IMR-90 (cell line): ENCODE results near the gene FAM78B. TPM values are rescaled to one million over a fixed set of nuclear protein-coding genes. Genes with fewer than 3 reads are reported as not detected.

Experiments
- ATAC-seq: fragments of 200-7000 bp; cut with Tn5 transposase; 2 replicates; pipeline ENCODE4 v1.9.1; 2020; ENCODE audit warnings: low read depth, mild to moderate bottlenecking, moderate library complexity
- BruUV-seq: library from RNA; stranded (reverse); fragments of 400-500 nt; replicated peaks from 2 replicates; lab custom pipeline; 2021; lab: Mats Ljungman, UMichigan
- CTCF ChIA-PET: fragments of 300-600 bp; formaldehyde crosslinking; extraction: SDS; loops from one replicate; lab custom pipeline; 2021; ENCODE audit warnings: antibody characterized with exemption; lab: Yijun Ruan, JAX
- POLR2A ChIA-PET: fragments of 300-600 bp; sonication (Branson Sonifier 250); formaldehyde crosslinking; loops from one replicate; lab custom pipeline; 2022; ENCODE audit warnings: antibody characterized with exemption; ENCODE audit not compliant: unreplicated experiment; lab: Charles Lee
- DNase-seq: peaks from one replicate; pipeline ENCODE4 v3.0.0; 2013
- H2AFZ ChIP-seq: replicated peaks from 2 replicates; pipeline ENCODE3; 2013; ENCODE audit warnings: low read length, mild to moderate bottlenecking; ENCODE audit not compliant: poor library complexity
- H2AK5ac ChIP-seq: 2 replicates; pipeline ENCODE4 v1.6.1; 2013; ENCODE audit warnings: low read depth, low read length, inconsistent platforms
- H2AK9ac ChIP-seq: replicated peaks from 2 replicates; pipeline ENCODE3; 2013; ENCODE audit warnings: mild to moderate bottlenecking, low read depth, low read length, moderate library complexity; ENCODE audit not compliant: poor library complexity
- H2BK120ac ChIP-seq: 2 replicates; pipeline ENCODE4 v1.6.1; 2013; ENCODE audit warnings: low read depth, low read length, inconsistent platforms
- H2BK15ac ChIP-seq: 3 replicates; pipeline ENCODE4 v1.6.1; 2013; ENCODE audit warnings: low read depth, low read length, inconsistent platforms
- H2BK20ac ChIP-seq: 2 replicates; pipeline ENCODE4 v1.6.1; 2013; ENCODE audit warnings: low read depth, mild to moderate bottlenecking, inconsistent platforms, low read length, moderate library complexity
- H2BK5ac ChIP-seq: 2 replicates; pipeline ENCODE4 v1.6.1; 2013; ENCODE audit warnings: mild to moderate bottlenecking, low read depth, low read length, inconsistent platforms; ENCODE audit not compliant: poor library complexity, severe bottlenecking
- H3K14ac ChIP-seq: replicated peaks from 2 replicates; pipeline ENCODE4 v1.6.1; 2013; ENCODE audit warnings: low read depth, low read length, inconsistent platforms
- H3K18ac ChIP-seq: 2 replicates; pipeline ENCODE4 v1.6.1; 2013; ENCODE audit warnings: low read depth, low read length, control low read depth
- H3K23ac ChIP-seq: 2 replicates; pipeline ENCODE4 v1.6.1; 2013; ENCODE audit warnings: low read depth, low read length, inconsistent platforms
- H3K27ac ChIP-seq: 2 replicates; pipeline ENCODE4 v1.5.1; 2013; ENCODE audit warnings: mild to moderate bottlenecking, control low read depth, low read length; ENCODE audit not compliant: insufficient read depth
- H3K27me3 ChIP-seq: 2 replicates; pipeline ENCODE4 v1.6.1; 2013; ENCODE audit warnings: low read length; ENCODE audit not compliant: control insufficient read depth, insufficient read depth
- H3K36me3 ChIP-seq: 2 replicates; pipeline ENCODE4 v1.6.1; 2013; ENCODE audit warnings: low read length, mixed read lengths; ENCODE audit not compliant: control insufficient read depth, insufficient read depth
- H3K4ac ChIP-seq: 2 replicates; pipeline ENCODE4 v1.6.1; 2013; ENCODE audit warnings: low read depth, low read length, inconsistent platforms
- H3K4me1 ChIP-seq: 2 replicates; pipeline ENCODE4 v1.6.1; 2013; ENCODE audit warnings: low read length, mixed read lengths; ENCODE audit not compliant: control insufficient read depth, insufficient read depth
- H3K4me2 ChIP-seq: 2 replicates; pipeline ENCODE4 v1.6.1; 2013; ENCODE audit warnings: low read depth, mild to moderate bottlenecking, control low read depth, low read length, moderate library complexity
- H3K4me3 ChIP-seq: 2 replicates; pipeline ENCODE4 v1.5.1; 2013; ENCODE audit warnings: low read depth, mild to moderate bottlenecking, control low read depth, low read length, moderate library complexity; ENCODE audit not compliant: insufficient read depth
- H3K56ac ChIP-seq: 2 replicates; pipeline ENCODE4 v1.6.1; 2013; ENCODE audit warnings: low read length, inconsistent platforms; ENCODE audit not compliant: insufficient read depth; ENCODE audit errors: extremely low read depth
- H3K79me1 ChIP-seq, 2 experiments: 2 replicates each; pipeline ENCODE4 v1.6.1; 2013; ENCODE audit warnings: low read length in 2 of 2, inconsistent platforms in 1 of 2, low read depth in 1 of 2
- H3K9ac ChIP-seq: 2 replicates; pipeline ENCODE4 v1.6.1; 2013; ENCODE audit warnings: low read depth, low read length, control low read depth
- H3K9me1 ChIP-seq: 2 replicates; pipeline ENCODE4 v1.6.1; 2013; ENCODE audit warnings: low read length, inconsistent platforms; ENCODE audit not compliant: insufficient read depth
- H3K9me3 ChIP-seq: 2 replicates; pipeline ENCODE4 v1.6.1; 2013; ENCODE audit warnings: low read length; ENCODE audit not compliant: control insufficient read depth, insufficient read depth
- H4K20me1 ChIP-seq: 2 replicates; pipeline ENCODE4 v1.6.1; 2013; ENCODE audit warnings: low read length, inconsistent platforms; ENCODE audit not compliant: insufficient read depth
- H4K5ac ChIP-seq: 2 replicates; pipeline ENCODE4 v1.6.1; 2013; ENCODE audit warnings: mild to moderate bottlenecking, low read depth, low read length, control low read depth
- H4K8ac ChIP-seq, 2 experiments: 2 replicates each; pipeline ENCODE4 v1.6.1; 2013; ENCODE audit warnings: low read depth in 2 of 2, low read length in 2 of 2, control low read depth in 1 of 2, inconsistent platforms in 1 of 2
- H4K91ac ChIP-seq: 2 replicates; pipeline ENCODE4 v1.6.1; 2013; ENCODE audit warnings: low read depth, low read length, inconsistent platforms; ENCODE audit not compliant: insufficient read depth
- BHLHE40 ChIP-seq: fragments of 150-350 bp; IDR thresholded peaks from 2 replicates; pipeline ENCODE4 v1.6.1; 2016; ENCODE audit warnings: mild to moderate bottlenecking, low read depth, low read length
- CEBPB ChIP-seq: IDR thresholded peaks from 2 replicates; pipeline ENCODE4 v1.6.1; 2012; ENCODE audit warnings: low read depth, low read length, improper control_type of control experiment
- CHD1 ChIP-seq: IDR thresholded peaks from 2 replicates; pipeline ENCODE4 v1.6.1; 2012; ENCODE audit warnings: low read depth, low read length, improper control_type of control experiment
- FOS ChIP-seq: fragments of 150-350 bp; IDR thresholded peaks from 2 replicates; pipeline ENCODE4 v1.6.1; 2016; ENCODE audit warnings: low read depth, low read length
- MAFK ChIP-seq: IDR thresholded peaks from 2 replicates; pipeline ENCODE4 v1.6.1; 2012; ENCODE audit warnings: low read depth, low read length, improper control_type of control experiment
- MAZ ChIP-seq: IDR thresholded peaks from 2 replicates; pipeline ENCODE4 v1.6.1; 2012; ENCODE audit warnings: low read depth, mild to moderate bottlenecking, low read length, improper control_type of control experiment, moderate library complexity, borderline replicate concordance
- MXI1 ChIP-seq: IDR thresholded peaks from 2 replicates; pipeline ENCODE4 v1.6.1; 2012; ENCODE audit warnings: low read depth, mild to moderate bottlenecking, low read length, moderate library complexity, borderline replicate concordance
- NFE2L2 ChIP-seq: fragments of 150-350 bp; IDR thresholded peaks from 2 replicates; pipeline ENCODE4 v1.6.1; 2016; ENCODE audit warnings: low read depth, mild to moderate bottlenecking, low read length
- POLR2A ChIP-seq: IDR thresholded peaks from 2 replicates; pipeline ENCODE4 v1.6.1; 2012; ENCODE audit warnings: mild to moderate bottlenecking, low read depth, low read length
- RAD21 ChIP-seq: IDR thresholded peaks from 2 replicates; pipeline ENCODE4 v1.6.1; 2012; ENCODE audit warnings: low read length, improper control_type of control experiment
- RCOR1 ChIP-seq: IDR thresholded peaks from 2 replicates; pipeline ENCODE4 v1.6.1; 2012; ENCODE audit warnings: mild to moderate bottlenecking, low read length, improper control_type of control experiment; ENCODE audit not compliant: insufficient replicate concordance
- RFX5 ChIP-seq: IDR thresholded peaks from 2 replicates; pipeline ENCODE4 v1.8.0; 2012; ENCODE audit warnings: low read depth, mild to moderate bottlenecking, low read length, moderate library complexity
- SMC3 ChIP-seq: fragments of 150-350 bp; IDR thresholded peaks from 2 replicates; pipeline ENCODE4 v1.6.1; 2016; ENCODE audit warnings: low read depth, mild to moderate bottlenecking, antibody characterized with exemption, low read length, moderate library complexity
- WGBS, 2 experiments: methylation state at CpG; one replicate each; pipeline versions ENCODE4 v1.1.5 to v1.1.7; 2013; ENCODE audit warnings: missing lambda C conversion rate in 2 of 2; ENCODE audit not compliant: insufficient read length in 1 of 2; ENCODE audit errors: extremely low coverage in 2 of 2; 5-methylcytosine and 5-hydroxymethylcytosine counted together
- dilution Hi-C: fragments of 300-500 bp; cut with HindIII; formaldehyde crosslinking; loops from one replicate; pipeline ENCODE4 v1.14.3; 2018; ENCODE audit warnings: low sequenced_read_pairs; ENCODE audit not compliant: unreplicated experiment
- in situ Hi-C: fragments of 300-500 bp; cut with MboI; formaldehyde crosslinking; loops from 3 replicates; pipeline ENCODE4 v1.14.3; 2019; ENCODE audit warnings: low sequenced_read_pairs, inconsistent platforms, mixed read lengths
- intact Hi-C: fragments of 100-400 bp; cut with micrococcal nuclease; formaldehyde crosslinking; loops from 2 replicates; pipeline ENCODE4 v1.10.0; 2022
- polyA plus RNA-seq, 3 experiments: library from polyadenylated mRNA; depleted of rRNA; stranded (reverse); fragments of >200 nt; gene quantifications; 2 replicates each; pipeline ENCODE4 v1.2.3, GENCODE V29; 2012; ENCODE audit warnings: low replicate concordance in 1 of 3
- total RNA-seq: library from RNA; depleted of rRNA; stranded (reverse); fragments of >200 nt; gene quantifications from 2 replicates; pipeline ENCODE4 v1.2.3, GENCODE V29; 2012
- TF ChIP-seq, protein P1 (sequence below): conservative IDR thresholded peaks from 2 replicates; pipeline ENCODE4 v1.5.1; 2012; ENCODE audit warnings: mild to moderate bottlenecking, low read depth, low read length, improper control_type of control experiment
- TF ChIP-seq, protein P2 (sequence below): fragments of 150-350 bp; IDR thresholded peaks from 2 replicates; pipeline ENCODE4 v1.6.1; 2017; ENCODE audit warnings: mild to moderate bottlenecking, antibody characterized with exemption, low read length, low read depth
- TF ChIP-seq, protein P3 (sequence below): fragments of 150-350 bp; IDR thresholded peaks from 2 replicates; pipeline ENCODE4 v1.6.1; 2016; ENCODE audit warnings: low read depth, mild to moderate bottlenecking, low read length, moderate library complexity, borderline replicate concordance

The FAM78B gene
- total and polyA plus RNA-seq, 2 of the 4 experiments (the other 2 are of a cell fraction): under 0.01 to 0.12 TPM

DNA sequence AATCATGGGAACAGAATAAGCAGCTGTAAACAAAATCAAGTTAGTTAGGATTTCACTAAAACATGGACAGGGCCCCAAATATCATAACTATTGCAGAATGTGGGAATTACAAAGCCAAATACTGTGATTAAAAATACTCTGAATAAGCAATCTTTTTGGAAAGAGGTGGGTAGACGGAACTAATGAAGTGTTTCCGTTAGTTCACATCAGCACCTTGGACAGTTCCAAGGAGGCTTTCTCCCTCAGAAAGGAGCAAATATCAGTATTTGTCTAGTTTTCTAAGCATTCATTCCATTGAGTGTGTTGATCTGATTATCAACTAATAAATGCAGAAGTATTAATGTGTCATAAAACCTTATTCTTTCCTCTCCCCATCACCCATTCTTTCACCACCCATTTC lies 97.4 kb downstream of the FAM78B start:
- dilution Hi-C loops: no loop called here
- H3K23ac ChIP-seq: no peak overlapping the region
- no peaks in the 10 kb centered on the region for H3K4me1 ChIP-seq
- no peak overlapping the region for H2AK9ac ChIP-seq
- H2AK5ac ChIP-seq: no peak overlapping the region
- H2BK5ac ChIP-seq: no peak overlapping the region
- H3K27ac ChIP-seq: no peak overlapping the region
- POLR2A ChIA-PET: no interaction called here
- no peak overlapping the region for H3K9ac ChIP-seq
- H4K20me1 ChIP-seq: no peaks in the 10 kb centered on the region
- H3K27me3 ChIP-seq: no peaks in the 10 kb centered on the region
- H3K9me1 ChIP-seq: no peaks in the 10 kb centered on the region
- TF ChIP-seq MAZ (no peak), MAFK (no peak), FOS (no peak), BHLHE40 (no peak), RCOR1 (no peak), RAD21 (no peak), MXI1 (no peak), POLR2A (no peak), CEBPB (no peak), CHD1 (no peak), NFE2L2 (no peak), SMC3 (no peak), RFX5 (no peak)
- TF ChIP-seq, protein P1, sequence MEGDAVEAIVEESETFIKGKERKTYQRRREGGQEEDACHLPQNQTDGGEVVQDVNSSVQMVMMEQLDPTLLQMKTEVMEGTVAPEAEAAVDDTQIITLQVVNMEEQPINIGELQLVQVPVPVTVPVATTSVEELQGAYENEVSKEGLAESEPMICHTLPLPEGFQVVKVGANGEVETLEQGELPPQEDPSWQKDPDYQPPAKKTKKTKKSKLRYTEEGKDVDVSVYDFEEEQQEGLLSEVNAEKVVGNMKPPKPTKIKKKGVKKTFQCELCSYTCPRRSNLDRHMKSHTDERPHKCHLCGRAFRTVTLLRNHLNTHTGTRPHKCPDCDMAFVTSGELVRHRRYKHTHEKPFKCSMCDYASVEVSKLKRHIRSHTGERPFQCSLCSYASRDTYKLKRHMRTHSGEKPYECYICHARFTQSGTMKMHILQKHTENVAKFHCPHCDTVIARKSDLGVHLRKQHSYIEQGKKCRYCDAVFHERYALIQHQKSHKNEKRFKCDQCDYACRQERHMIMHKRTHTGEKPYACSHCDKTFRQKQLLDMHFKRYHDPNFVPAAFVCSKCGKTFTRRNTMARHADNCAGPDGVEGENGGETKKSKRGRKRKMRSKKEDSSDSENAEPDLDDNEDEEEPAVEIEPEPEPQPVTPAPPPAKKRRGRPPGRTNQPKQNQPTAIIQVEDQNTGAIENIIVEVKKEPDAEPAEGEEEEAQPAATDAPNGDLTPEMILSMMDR: no peak
- TF ChIP-seq, protein P2, sequence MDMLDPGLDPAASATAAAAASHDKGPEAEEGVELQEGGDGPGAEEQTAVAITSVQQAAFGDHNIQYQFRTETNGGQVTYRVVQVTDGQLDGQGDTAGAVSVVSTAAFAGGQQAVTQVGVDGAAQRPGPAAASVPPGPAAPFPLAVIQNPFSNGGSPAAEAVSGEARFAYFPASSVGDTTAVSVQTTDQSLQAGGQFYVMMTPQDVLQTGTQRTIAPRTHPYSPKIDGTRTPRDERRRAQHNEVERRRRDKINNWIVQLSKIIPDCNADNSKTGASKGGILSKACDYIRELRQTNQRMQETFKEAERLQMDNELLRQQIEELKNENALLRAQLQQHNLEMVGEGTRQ: no peak
- TF ChIP-seq, protein P3, sequence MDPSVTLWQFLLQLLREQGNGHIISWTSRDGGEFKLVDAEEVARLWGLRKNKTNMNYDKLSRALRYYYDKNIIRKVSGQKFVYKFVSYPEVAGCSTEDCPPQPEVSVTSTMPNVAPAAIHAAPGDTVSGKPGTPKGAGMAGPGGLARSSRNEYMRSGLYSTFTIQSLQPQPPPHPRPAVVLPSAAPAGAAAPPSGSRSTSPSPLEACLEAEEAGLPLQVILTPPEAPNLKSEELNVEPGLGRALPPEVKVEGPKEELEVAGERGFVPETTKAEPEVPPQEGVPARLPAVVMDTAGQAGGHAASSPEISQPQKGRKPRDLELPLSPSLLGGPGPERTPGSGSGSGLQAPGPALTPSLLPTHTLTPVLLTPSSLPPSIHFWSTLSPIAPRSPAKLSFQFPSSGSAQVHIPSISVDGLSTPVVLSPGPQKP: no peak
- H3K14ac ChIP-seq: no peak overlapping the region
- ATAC-seq (no peak), DNase-seq (no peak)
- no CpG with 5 or more reads among the region's 2 CpGs for WGBS, 2 experiments
- peaks cover 4% of the 10 kb centered on the region; the same call in 1 of the 2 replicates for H3K9me3 ChIP-seq
- no peaks in the 10 kb centered on the region for H3K79me1 ChIP-seq
- no peak overlapping the region for H3K4me2 ChIP-seq
- no peak overlapping the region for H4K8ac ChIP-seq
- H3K4me3 ChIP-seq: no peak overlapping the region
- H2BK20ac ChIP-seq: no peak overlapping the region
- H3K4ac ChIP-seq: no peak overlapping the region
- H3K18ac ChIP-seq: no peak overlapping the region
- H2BK15ac ChIP-seq: no peak overlapping the region
- in situ Hi-C loops: no loop called here
- no TSS peak for BruUV-seq
- CTCF ChIA-PET: no interaction called here
- no peak overlapping the region for H2BK120ac ChIP-seq
- H3K36me3 ChIP-seq: no peaks in the 10 kb centered on the region
- intact Hi-C loops: no loop called here
- no peak overlapping the region for H4K91ac ChIP-seq
- H2AFZ ChIP-seq: no peak overlapping the region
- no peak overlapping the region for H4K5ac ChIP-seq
- no peak overlapping the region for H3K56ac ChIP-seq
